H9 (cell line): ENCODE data around the gene BCL11B. TPM values are rescaled to one million over a fixed set of nuclear protein-coding genes. Genes with fewer than 3 reads are reported as not detected.

ENCODE experiments used
- DNase-seq: peaks from one replicate; pipeline ENCODE4 v3.0.0-alpha.2; 2017
- H2AFZ ChIP-seq: one replicate; pipeline ENCODE4 v1.6.1; 2013; ENCODE audit warnings: mild to moderate bottlenecking, low read length, control low read depth, moderate library complexity
- H2AK5ac ChIP-seq: 2 replicates; pipeline ENCODE4 v1.6.1; 2013; ENCODE audit warnings: low read length, control low read depth, mixed read lengths; ENCODE audit not compliant: insufficient read length
- H2BK120ac ChIP-seq: one replicate; pipeline ENCODE4 v1.6.1; 2013; ENCODE audit warnings: low read depth, mild to moderate bottlenecking, low read length, control low read depth, inconsistent platforms; ENCODE audit not compliant: poor library complexity, severe bottlenecking
- H2BK12ac ChIP-seq: 2 replicates; pipeline ENCODE4 v1.6.1; 2013; ENCODE audit warnings: low read length, control low read depth, mixed read lengths, low read depth; ENCODE audit not compliant: insufficient read length
- H2BK15ac ChIP-seq: 2 replicates; pipeline ENCODE4 v1.6.1; 2013; ENCODE audit warnings: low read depth, low read length, control low read depth
- H2BK20ac ChIP-seq: one replicate; pipeline ENCODE4 v1.6.1; 2013; ENCODE audit warnings: low read depth, mild to moderate bottlenecking, low read length, control low read depth, inconsistent platforms; ENCODE audit not compliant: poor library complexity, severe bottlenecking
- H2BK5ac ChIP-seq: 2 replicates; pipeline ENCODE4 v1.6.1; 2013; ENCODE audit warnings: low read length, control low read depth, mixed read lengths; ENCODE audit not compliant: insufficient read length
- H3K14ac ChIP-seq: 2 replicates; pipeline ENCODE4 v1.6.1; 2013; ENCODE audit warnings: low read length, control low read depth; ENCODE audit not compliant: insufficient read depth
- H3K18ac ChIP-seq: 2 replicates; pipeline ENCODE4 v1.6.1; 2013; ENCODE audit warnings: low read depth, mild to moderate bottlenecking, mixed read lengths, low read length, control low read depth; ENCODE audit not compliant: insufficient read length
- H3K23ac ChIP-seq: 2 replicates; pipeline ENCODE4 v1.6.1; 2013; ENCODE audit warnings: low read length, control low read depth, mixed read lengths, low read depth; ENCODE audit not compliant: insufficient read length
- H3K23me2 ChIP-seq: 2 replicates; pipeline ENCODE4 v1.6.1; 2013; ENCODE audit warnings: low read depth, mild to moderate bottlenecking, mixed read lengths, low read length, control low read depth; ENCODE audit not compliant: insufficient read length, poor library complexity, severe bottlenecking
- H3K27ac ChIP-seq: 2 replicates; pipeline ENCODE4 v1.5.1; 2013; ENCODE audit warnings: low read length, control low read depth, mixed read lengths, low read depth; ENCODE audit not compliant: insufficient read length
- H3K27me3 ChIP-seq: 2 replicates; pipeline ENCODE4 v1.6.1; 2013; ENCODE audit warnings: low read length, control low read depth, inconsistent platforms; ENCODE audit not compliant: insufficient read depth
- H3K4ac ChIP-seq: 2 replicates; pipeline ENCODE4 v1.6.1; 2013; ENCODE audit warnings: low read depth, mild to moderate bottlenecking, control low read depth, inconsistent platforms, low read length, moderate library complexity
- H3K4me1 ChIP-seq: 2 replicates; pipeline ENCODE4 v1.6.1; 2013; ENCODE audit warnings: low read length, control low read depth, inconsistent platforms; ENCODE audit not compliant: insufficient read depth
- H3K4me2 ChIP-seq: 2 replicates; pipeline ENCODE4 v1.6.1; 2013; ENCODE audit warnings: low read length, control low read depth, mixed read lengths; ENCODE audit not compliant: insufficient read length, insufficient read depth
- H3K56ac ChIP-seq: 2 replicates; pipeline ENCODE4 v1.6.1; 2013; ENCODE audit warnings: low read depth, mild to moderate bottlenecking, mixed read lengths, low read length, control low read depth; ENCODE audit not compliant: insufficient read length
- H3K79me1 ChIP-seq: 2 replicates; pipeline ENCODE4 v1.6.1; 2013; ENCODE audit warnings: low read depth, mild to moderate bottlenecking, moderate library complexity, low read length, control low read depth, inconsistent platforms; ENCODE audit not compliant: insufficient read depth, poor library complexity, severe bottlenecking
- H3K79me2 ChIP-seq: 2 replicates; pipeline ENCODE4 v1.6.1; 2013; ENCODE audit warnings: low read length, control low read depth, inconsistent platforms; ENCODE audit not compliant: insufficient read depth
- H3K9ac ChIP-seq: 2 replicates; pipeline ENCODE4 v1.6.1; 2013; ENCODE audit warnings: low read length, control low read depth, mixed read lengths; ENCODE audit not compliant: insufficient read length; ENCODE audit errors: extremely low read depth
- H3K9me3 ChIP-seq: one replicate; pipeline ENCODE4 v1.6.1; 2013; ENCODE audit warnings: low read depth, low read length, inconsistent platforms; ENCODE audit not compliant: control insufficient read depth
- H3T11ph ChIP-seq: one replicate; pipeline ENCODE4 v1.6.1; 2013; ENCODE audit warnings: mild to moderate bottlenecking, low read length, control low read depth, inconsistent platforms
- H4K20me1 ChIP-seq: one replicate; pipeline ENCODE4 v1.6.1; 2013; ENCODE audit not compliant: control insufficient read depth, insufficient read length, insufficient read depth
- H4K5ac ChIP-seq: 2 replicates; pipeline ENCODE4 v1.6.1; 2013; ENCODE audit warnings: low read depth, mild to moderate bottlenecking, mixed read lengths, low read length, control low read depth; ENCODE audit not compliant: insufficient read length
- H4K8ac ChIP-seq: replicated peaks from 2 replicates; pipeline ENCODE4 v1.6.1; 2013; ENCODE audit warnings: low read length, control low read depth, mixed read lengths, low read depth; ENCODE audit not compliant: insufficient read length
- H4K91ac ChIP-seq: 2 replicates; pipeline ENCODE4 v1.6.1; 2013; ENCODE audit warnings: low read depth, mild to moderate bottlenecking, moderate library complexity, mixed read lengths, low read length, control low read depth; ENCODE audit not compliant: insufficient read length
- H3K27ac Mint-ChIP-seq, 3 experiments: 2 replicates in 2 of 3; 3 replicates in 1 of 3; pipeline ENCODE4 v1.8.0; 2020 to 2021; ENCODE audit warnings: mixed read lengths in 3 of 3, mild to moderate bottlenecking in 1 of 3, moderate library complexity in 1 of 3
- H3K27me3 Mint-ChIP-seq: 2 replicates; pipeline ENCODE4 v1.8.0; 2021; ENCODE audit warnings: low read depth, mild to moderate bottlenecking, moderate library complexity, mixed read lengths
- H3K36me3 Mint-ChIP-seq, 3 experiments: 2 replicates in 2 of 3; 3 replicates in 1 of 3; pipeline ENCODE4 v1.8.0; 2020 to 2021; ENCODE audit warnings: low read depth in 3 of 3, mixed read lengths in 3 of 3; ENCODE audit not compliant: insufficient read depth in 1 of 3
- H3K4me1 Mint-ChIP-seq, 2 experiments: 2 replicates each; pipeline ENCODE4 v1.8.0; 2020; ENCODE audit warnings: mixed read lengths in 2 of 2
- H3K4me3 Mint-ChIP-seq, 2 experiments: 2 replicates in 1 of 2; 3 replicates in 1 of 2; pipeline ENCODE4 v1.8.0; 2020 to 2021; ENCODE audit warnings: mild to moderate bottlenecking in 2 of 2, mixed read lengths in 2 of 2, moderate library complexity in 1 of 2
- H3K9me3 Mint-ChIP-seq, 2 experiments: 2 replicates in 1 of 2; 3 replicates in 1 of 2; pipeline ENCODE4 v1.8.0; 2020; ENCODE audit warnings: mild to moderate bottlenecking in 2 of 2, mixed read lengths in 2 of 2, moderate library complexity in 1 of 2
- CTCF ChIP-seq: fragments of 200-600 bp; sonication (generic); conservative IDR thresholded peaks from 3 replicates; pipeline ENCODE4 v1.8.0; 2021; ENCODE audit warnings: antibody characterized with exemption, mild to moderate bottlenecking
- WGBS: extraction: QIAGEN DNeasy Blood & Tissue Kit; methylation state at CpG from one replicate; pipeline ENCODE4 v1.1.7; 2013; ENCODE audit warnings: missing lambda C conversion rate, low lambda C conversion rate, mixed read lengths; ENCODE audit not compliant: insufficient read length; ENCODE audit errors: extremely low coverage; 5-methylcytosine and 5-hydroxymethylcytosine counted together
- total RNA-seq: library from RNA; stranded (reverse); gene quantifications from 2 replicates; pipeline ENCODE4 v1.2.1, GENCODE V29; 2021

Gene BCL11B
- total RNA-seq, 1 experiment from 2014 or later: 4.9 TPM

DNA sequence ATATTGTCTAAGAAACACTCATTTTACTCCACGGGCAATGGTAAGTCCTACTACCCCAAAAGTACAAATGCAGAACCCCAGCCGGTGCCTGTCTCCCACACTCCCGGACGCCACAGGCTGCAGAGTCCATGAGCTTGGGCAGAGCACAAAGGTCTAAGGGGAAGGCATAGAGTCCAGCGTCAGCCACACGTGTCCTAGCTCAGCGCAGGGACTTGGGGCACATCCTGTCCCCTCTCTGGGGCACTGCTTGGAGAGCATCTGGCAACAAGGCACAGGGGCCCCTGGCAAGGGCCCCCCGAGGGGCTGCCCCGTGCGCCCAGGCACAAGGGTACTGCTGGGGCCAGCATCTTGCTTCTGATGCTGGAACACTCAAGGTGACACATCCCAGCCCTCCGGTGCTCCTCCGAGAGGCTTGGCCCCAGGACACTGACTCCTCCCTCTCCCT, 58.4 kb downstream of the BCL11B start:
- Histone ChIP-seq H3K79me1 (no peaks in the 10 kb centered on the region), H3K27ac (no peak overlapping the region), H3K27me3 (no peaks in the 10 kb centered on the region), H2BK5ac (no peak overlapping the region), H3T11ph (no peak overlapping the region), H4K91ac (no peak overlapping the region), H3K56ac (no peak overlapping the region), H3K23ac (no peak overlapping the region), H3K9me3 (no peaks in the 10 kb centered on the region), H3K9ac (no peak overlapping the region), H2BK120ac (no peak overlapping the region), H3K14ac (no peak overlapping the region; the same call in 1 of the 2 replicates), H4K8ac (no peak overlapping the region), H2AK5ac (no peak overlapping the region), H2BK20ac (no peak overlapping the region), H3K4me1 (no peaks in the 10 kb centered on the region), H3K79me2 (peaks cover 3% of the 10 kb centered on the region; the same call in 1 of the 2 replicates), H3K18ac (no peak overlapping the region), H4K20me1 (no peaks in the 10 kb centered on the region), H2BK15ac (no peak overlapping the region), H3K4ac (no peak overlapping the region), H4K5ac (no peak overlapping the region), H3K4me2 (no peak overlapping the region), H3K23me2 (no peaks in the 10 kb centered on the region), H2BK12ac (no peak overlapping the region), H2AFZ (no peak overlapping the region)
- TF ChIP-seq CTCF: no peak
- H3K36me3 Mint-ChIP-seq: peaks cover 0 to 4% (median 0%) of the 10 kb centered on the region in 3 experiments; a peak in 1 of 7 replicates
- H3K4me1 Mint-ChIP-seq: peaks cover 5 to 13% of the 10 kb centered on the region in 2 experiments; a peak in 2 of 4 replicates
- no peak for DNase-seq
- WGBS: no CpG with 5 or more reads among the region's 12 CpGs
- H3K27ac Mint-ChIP-seq: peak overlapping the region in 2 of 3 experiments; percentile 81 to 87; a peak in 3 of 7 replicates
- H3K9me3 Mint-ChIP-seq: no peaks in the 10 kb centered on the region
- H3K27me3 Mint-ChIP-seq: no peaks in the 10 kb centered on the region
- H3K4me3 Mint-ChIP-seq: no peak overlapping the region
